MM.1S (cell line): ENCODE results near the gene RUNX1.

Experiments used
- DNase-seq: peaks from one replicate; pipeline ENCODE4 v3.0.0-alpha.2; 2015
- H2AFZ ChIP-seq: fragments of 300-600 bp; sonication (generic); 2 replicates; pipeline ENCODE4 v1.6.0; 2016; ENCODE audit warnings: antibody characterized with exemption, low read length
- H3F3A ChIP-seq: fragments of 300-600 bp; sonication (generic); 2 replicates; pipeline ENCODE4 v1.6.1; 2016; ENCODE audit warnings: mild to moderate bottlenecking, antibody characterized with exemption, low read length, moderate library complexity, mixed read lengths; ENCODE audit not compliant: insufficient read depth
- H3K27ac ChIP-seq: fragments of 300-600 bp; sonication (generic); 2 replicates; pipeline ENCODE4 v1.5.1; 2016; ENCODE audit warnings: mild to moderate bottlenecking, low read length
- H3K27me3 ChIP-seq: fragments of 300-600 bp; sonication (generic); replicated peaks from 2 replicates; pipeline ENCODE4 v1.6.0; 2016; ENCODE audit warnings: low read length; ENCODE audit not compliant: insufficient read depth
- H3K36me3 ChIP-seq: fragments of 300-600 bp; sonication (generic); replicated peaks from 2 replicates; pipeline ENCODE4 v1.6.1; 2016; ENCODE audit warnings: mild to moderate bottlenecking, low read length, mixed read lengths; ENCODE audit not compliant: insufficient read depth
- H3K4me1 ChIP-seq: fragments of 300-600 bp; sonication (generic); 2 replicates; pipeline ENCODE4 v1.6.1; 2016; ENCODE audit warnings: low read length, mixed read lengths
- H3K4me2 ChIP-seq: fragments of 300-600 bp; sonication (generic); 2 replicates; pipeline ENCODE4 v1.6.0; 2016; ENCODE audit warnings: low read depth, low read length
- H3K4me3 ChIP-seq: fragments of 300-600 bp; sonication (generic); 2 replicates; pipeline ENCODE4 v1.5.1; 2016; ENCODE audit warnings: low read length, mixed read lengths
- H3K79me2 ChIP-seq: fragments of 300-600 bp; sonication (generic); 2 replicates; pipeline ENCODE4 v1.6.1; 2016; ENCODE audit warnings: mixed run types, low read length, mixed read lengths
- H3K9ac ChIP-seq: fragments of 300-600 bp; sonication (generic); 2 replicates; pipeline ENCODE4 v1.6.1; 2016; ENCODE audit warnings: low read length, mixed read lengths
- H3K9me2 ChIP-seq: fragments of 300-600 bp; sonication (generic); replicated peaks from 2 replicates; pipeline ENCODE4 v1.6.1; 2016; ENCODE audit warnings: mild to moderate bottlenecking, low read length, mixed read lengths; ENCODE audit not compliant: insufficient read depth
- H3K9me3 ChIP-seq: fragments of 300-600 bp; sonication (generic); replicated peaks from 2 replicates; pipeline ENCODE4 v1.6.1; 2016; ENCODE audit warnings: mild to moderate bottlenecking, low read length, mixed read lengths; ENCODE audit not compliant: insufficient read depth
- H4K20me1 ChIP-seq: fragments of 300-600 bp; sonication (generic); 2 replicates; pipeline ENCODE4 v1.6.1; 2016; ENCODE audit warnings: mild to moderate bottlenecking, low read length, moderate library complexity, mixed read lengths; ENCODE audit not compliant: insufficient read depth
- CTCF ChIP-seq: fragments of 300-600 bp; sonication (generic); IDR thresholded peaks from 2 replicates; pipeline ENCODE4 v1.5.1; 2016; ENCODE audit warnings: antibody characterized with exemption, low read length, mixed read lengths
- EZH2 ChIP-seq: fragments of 300-600 bp; sonication (generic); optimal IDR thresholded peaks from 2 replicates; pipeline ENCODE3; 2017; ENCODE audit warnings: low read depth, mild to moderate bottlenecking, antibody characterized with exemption, low read length, mixed read lengths
- EZH2phosphoT487 ChIP-seq: fragments of 300-600 bp; sonication (generic); IDR thresholded peaks from 2 replicates; pipeline ENCODE4 v1.6.1; 2018; ENCODE audit warnings: antibody characterized with exemption, low read length

RUNX1 gene

GRCh38 chr21:34912022-34912945 is 136.8 kb downstream of the RUNX1 start:
- H3K9me3 ChIP-seq = no peaks in the 10 kb centered on the region
- no peak for TF ChIP-seq EZH2
- TF ChIP-seq EZH2phosphoT487 = no peak
- TF ChIP-seq CTCF = no peak
- H3K27ac ChIP-seq = no peak overlapping the region
- H3K9ac ChIP-seq = no peak overlapping the region
- H3K36me3 ChIP-seq = no peaks in the 10 kb centered on the region
- no peaks in the 10 kb centered on the region for H3K79me2 ChIP-seq
- H3K27me3 ChIP-seq = 0 out of 2 replicates have a peak, but pooled peaks cover 3% of the 10 kb centered on the region
- no peak overlapping the region for H3K4me2 ChIP-seq
- DNase-seq = no peak
- no peak overlapping the region for H2AFZ ChIP-seq
- no peaks in the 10 kb centered on the region for H3F3A ChIP-seq
- peaks cover 3% of the 10 kb centered on the region; the same call in 1 of the 2 replicates for H3K4me1 ChIP-seq
- H3K4me3 ChIP-seq = no peak overlapping the region
- no peaks in the 10 kb centered on the region for H4K20me1 ChIP-seq
- no peaks in the 10 kb centered on the region for H3K9me2 ChIP-seq

GRCh38 chr21:34911360-34911759 is 137.7 kb downstream of the RUNX1 start:
- no peak overlapping the region for H2AFZ ChIP-seq

GRCh38 chr21:34910396-34910795 is 138.7 kb downstream of the RUNX1 start:
- H3K27ac ChIP-seq = no peak overlapping the region
- TF ChIP-seq CTCF = no peak
- no peak for TF ChIP-seq EZH2phosphoT487
- TF ChIP-seq EZH2 = no peak
- H3K4me1 ChIP-seq = peaks cover 3% of the 10 kb centered on the region; the same call in 1 of the 2 replicates

More at GRCh38 chr21:34911360-34911759, 137.7 kb downstream of the RUNX1 start:
- TF ChIP-seq EZH2 = no peak
- no peak for TF ChIP-seq CTCF
- TF ChIP-seq EZH2phosphoT487 = no peak
- Histone ChIP-seq H3K27me3 (0 out of 2 replicates have a peak, but pooled peaks cover 3% of the 10 kb centered on the region), H3F3A (no peaks in the 10 kb centered on the region), H3K79me2 (no peaks in the 10 kb centered on the region), H3K4me1 (peaks cover 3% of the 10 kb centered on the region; the same call in 1 of the 2 replicates), H3K9ac (no peak overlapping the region), H3K9me3 (no peaks in the 10 kb centered on the region), H3K27ac (no peak overlapping the region), H4K20me1 (no peaks in the 10 kb centered on the region), H3K9me2 (no peaks in the 10 kb centered on the region), H3K4me2 (no peak overlapping the region), H3K4me3 (no peak overlapping the region), H3K36me3 (no peaks in the 10 kb centered on the region)
- no peak for DNase-seq

More at GRCh38 chr21:34910396-34910795, 138.7 kb downstream of the RUNX1 start:
- Histone ChIP-seq H3K9me3 (no peaks in the 10 kb centered on the region), H3K27me3 (0 out of 2 replicates have a peak, but pooled peaks cover 3% of the 10 kb centered on the region), H2AFZ (no peak overlapping the region), H3K4me3 (no peak overlapping the region), H3F3A (no peaks in the 10 kb centered on the region), H3K9ac (no peak overlapping the region), H3K9me2 (no peaks in the 10 kb centered on the region), H3K36me3 (no peaks in the 10 kb centered on the region), H4K20me1 (no peaks in the 10 kb centered on the region), H3K79me2 (no peaks in the 10 kb centered on the region), H3K4me2 (no peak overlapping the region)
- no peak for DNase-seq
